HepG2 (cell line): Measurements from ENCODE around the gene GLCE. TPM values are rescaled to one million over a fixed set of nuclear protein-coding genes. Genes with fewer than 3 reads are reported as not detected.

Experiments used
- ATAC-seq: fragments of 200-7000 bp; cut with Tn5 transposase; 3 replicates; pipeline ENCODE4 v1.9.1; 2020; ENCODE audit warnings: mild to moderate bottlenecking, moderate library complexity
- BruUV-seq: library from RNA; stranded (reverse); fragments of 400-500 nt; replicated peaks from 2 replicates; lab custom pipeline; 2021; lab: Mats Ljungman, UMichigan
- CTCF ChIA-PET: fragments of 300-600 bp; formaldehyde crosslinking; extraction: SDS; loops from one replicate; lab custom pipeline; 2021; ENCODE audit warnings: low total read pairs, inconsistent platforms, low intra/inter-chr PET ratio; lab: Yijun Ruan, JAX
- POLR2A ChIA-PET: fragments of 350-600 bp; sonication (Branson Sonifier 250); formaldehyde crosslinking; loops from one replicate; lab custom pipeline; 2020; ENCODE audit warnings: antibody characterized with exemption, inconsistent platforms; lab: Yijun Ruan, JAX
- DNase-seq: peaks from one replicate; pipeline ENCODE4 v3.0.0-alpha.2; 2015; ENCODE audit warnings: low spot score
- FAIRE-seq: peaks from 3 replicates; lab custom pipeline; 2011; peaks lifted over from hg19 to GRCh38; lab: Jason Lieb, UNC
- H2AFZ ChIP-seq: one replicate; pipeline ENCODE4 v1.6.1; 2011; ENCODE audit warnings: low read length, inconsistent platforms
- H3K27ac ChIP-seq: fragments of 300-600 bp; 3 replicates; pipeline ENCODE4 v1.8.0; 2011; ENCODE audit warnings: mixed run types, mild to moderate bottlenecking, mixed read lengths, low read length, inconsistent platforms; ENCODE audit not compliant: insufficient read depth; ENCODE audit errors: extremely low read length
- H3K27me3 ChIP-seq, 2 experiments: fragments of 200-600 bp in 1 of 2; 2 replicates in 1 of 2; 3 replicates in 1 of 2; pipeline versions ENCODE4 v1.6.0 to v1.8.0; 2011; ENCODE audit warnings: low read length in 2 of 2, mild to moderate bottlenecking in 2 of 2, moderate library complexity in 2 of 2, inconsistent platforms in 1 of 2; ENCODE audit not compliant: insufficient read depth in 2 of 2, control insufficient read depth in 1 of 2
- H3K36me3 ChIP-seq, 2 experiments: fragments of 200-600 bp in 1 of 2; replicated peaks in 1 of 2; 2 replicates in 1 of 2; 3 replicates in 1 of 2; pipeline versions ENCODE4 v1.5.1 to v1.8.0; 2011; ENCODE audit warnings: low read length in 2 of 2, inconsistent platforms in 1 of 2; ENCODE audit not compliant: insufficient read depth in 2 of 2, control insufficient read depth in 1 of 2
- H3K4me1 ChIP-seq: 2 replicates; pipeline ENCODE4 v1.5.1; 2012; ENCODE audit warnings: low read length, inconsistent platforms; ENCODE audit not compliant: insufficient read depth
- H3K4me2 ChIP-seq: 2 replicates; pipeline ENCODE4 v1.6.0; 2011; ENCODE audit warnings: low read depth, low read length, inconsistent platforms
- H3K4me3 ChIP-seq, 3 experiments: fragments of 200-600 bp in 1 of 3; sonication (generic), shearing (Covaris generic) in 1 of 3; replicated peaks in 1 of 3; 2 replicates each; pipeline ENCODE4 v1.5.1; 2011 to 2016; ENCODE audit warnings: low read length in 3 of 3, inconsistent platforms in 2 of 3, low read depth in 2 of 3, mild to moderate bottlenecking in 2 of 3, control low read depth in 1 of 3, mixed read lengths in 1 of 3; ENCODE audit not compliant: insufficient read depth in 1 of 3
- H3K79me2 ChIP-seq: one replicate; pipeline ENCODE4 v1.6.1; 2011; ENCODE audit warnings: low read length, inconsistent platforms; ENCODE audit not compliant: insufficient read depth
- H3K9ac ChIP-seq: 2 replicates; pipeline ENCODE4 v1.6.0; 2011; ENCODE audit warnings: mild to moderate bottlenecking, low read depth, low read length, inconsistent platforms; ENCODE audit not compliant: insufficient read depth
- H3K9me3 ChIP-seq: 2 replicates; pipeline ENCODE4 v1.5.1; 2012; ENCODE audit warnings: mild to moderate bottlenecking, low read length
- H4K20me1 ChIP-seq: 2 replicates; pipeline ENCODE4 v1.6.0; 2011; ENCODE audit warnings: inconsistent platforms, mild to moderate bottlenecking, low read length, moderate library complexity; ENCODE audit not compliant: insufficient read depth
- ARHGAP35 ChIP-seq: sonication (generic); formaldehyde crosslinking; IDR thresholded peaks from 2 replicates; pipeline ENCODE4 v1.9.0; 2022; ENCODE audit warnings: mild to moderate bottlenecking, inconsistent platforms, moderate library complexity, missing genetic modification reagents, borderline replicate concordance
- EEA1 ChIP-seq: sonication (generic); formaldehyde crosslinking; IDR thresholded peaks from 2 replicates; pipeline ENCODE4 v1.5.1; 2020; ENCODE audit warnings: mild to moderate bottlenecking, missing genetic modification reagents, borderline replicate concordance
- ZBTB38 ChIP-seq: sonication (generic); formaldehyde crosslinking; IDR thresholded peaks from 2 replicates; pipeline ENCODE4 v1.5.1; 2020; ENCODE audit warnings: mild to moderate bottlenecking, missing genetic modification reagents
- ZMYM2 ChIP-seq: sonication (generic); formaldehyde crosslinking; IDR thresholded peaks from 2 replicates; pipeline ENCODE4 v1.8.0; 2022; ENCODE audit warnings: mild to moderate bottlenecking, missing genetic modification reagents
- ZMYM4 ChIP-seq: sonication (generic); formaldehyde crosslinking; IDR thresholded peaks from 2 replicates; pipeline ENCODE4 v1.8.1; 2023; ENCODE audit warnings: mild to moderate bottlenecking, missing genetic modification reagents
- ZNF354B ChIP-seq: sonication (generic); formaldehyde crosslinking; IDR thresholded peaks from 2 replicates; pipeline ENCODE4 v1.8.0; 2022; ENCODE audit warnings: mild to moderate bottlenecking, missing genetic modification reagents
- ZNF792 ChIP-seq: IDR thresholded peaks from 2 replicates; pipeline ENCODE4 v1.6.1; 2016
- WGBS: methylation state at CpG from one replicate; pipeline ENCODE4 v1.1.6; 2017; ENCODE audit warnings: low lambda C conversion rate; 5-methylcytosine and 5-hydroxymethylcytosine counted together
- in situ Hi-C: cut with HindIII; loops from 2 replicates; pipeline ENCODE4 v1.10.0; 2017; ENCODE audit warnings: low pct_unique_long_range_greater_than_20kb; ENCODE audit not compliant: extremely low pct_ligation_motif_present
- intact Hi-C: fragments of 100-400 bp; cut with micrococcal nuclease; formaldehyde crosslinking; loops from one replicate; pipeline ENCODE4 v1.10.0; 2022; ENCODE audit not compliant: unreplicated experiment
- polyA plus RNA-seq, 8 experiments: library from polyadenylated mRNA; depleted of rRNA in 3 of 8; stranded (reverse) in 7 of 8; unstranded in 1 of 8; fragments of >200 nt; fragmentation: Illumina TruSeq in 4 of 8; extraction: Trizol in 4 of 8; gene quantifications; 2 replicates each; pipeline versions ENCODE4 v1.2.1 to v1.2.3, GENCODE V29; 2011 to 2016; ENCODE audit warnings: low read depth in 4 of 8, missing spikeins in 1 of 8, mixed read lengths in 1 of 8; ENCODE audit not compliant: insufficient read depth in 1 of 8
- total RNA-seq, 5 experiments: library from RNA; depleted of rRNA; stranded (reverse); fragments of >200 nt; fragmentation: Illumina TruSeq; extraction: Trizol; gene quantifications; 2 replicates each; pipeline ENCODE4 v1.2.3, GENCODE V29; 2016; ENCODE audit warnings: low read depth in 1 of 5
- TF ChIP-seq, protein P1 (sequence below): sonication (generic); formaldehyde crosslinking; IDR thresholded peaks from 2 replicates; pipeline ENCODE4 v1.4.0; 2020; ENCODE audit warnings: mild to moderate bottlenecking, missing genetic modification reagents

The GLCE gene
- total and polyA plus RNA-seq, 2 of the 13 experiments (the other 11 are each of a cell fraction or from before 2014, with no cell fraction given) = 12.9 to 23.4 TPM

DNA sequence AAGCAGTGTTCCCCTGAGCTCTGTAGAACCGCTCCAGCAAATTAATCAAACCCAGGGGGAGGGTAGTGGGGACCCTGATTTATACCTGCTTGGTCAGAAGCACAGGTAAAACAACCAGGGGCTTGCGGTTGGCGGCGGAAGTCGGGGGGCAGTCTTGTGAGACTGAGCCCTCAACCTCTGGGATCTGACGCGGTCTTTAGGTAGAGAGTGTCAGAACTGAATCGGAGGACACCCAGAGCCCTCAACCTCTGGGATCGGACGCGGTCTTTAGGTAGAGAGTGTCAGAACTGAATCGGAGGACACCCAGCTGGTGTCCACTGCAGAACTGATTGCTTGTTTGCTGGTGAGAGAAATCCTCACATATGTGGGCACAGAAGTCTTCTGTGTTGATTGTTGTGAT is 125.4 kb downstream of the GLCE start (continued):
- TF ChIP-seq, protein P1, sequence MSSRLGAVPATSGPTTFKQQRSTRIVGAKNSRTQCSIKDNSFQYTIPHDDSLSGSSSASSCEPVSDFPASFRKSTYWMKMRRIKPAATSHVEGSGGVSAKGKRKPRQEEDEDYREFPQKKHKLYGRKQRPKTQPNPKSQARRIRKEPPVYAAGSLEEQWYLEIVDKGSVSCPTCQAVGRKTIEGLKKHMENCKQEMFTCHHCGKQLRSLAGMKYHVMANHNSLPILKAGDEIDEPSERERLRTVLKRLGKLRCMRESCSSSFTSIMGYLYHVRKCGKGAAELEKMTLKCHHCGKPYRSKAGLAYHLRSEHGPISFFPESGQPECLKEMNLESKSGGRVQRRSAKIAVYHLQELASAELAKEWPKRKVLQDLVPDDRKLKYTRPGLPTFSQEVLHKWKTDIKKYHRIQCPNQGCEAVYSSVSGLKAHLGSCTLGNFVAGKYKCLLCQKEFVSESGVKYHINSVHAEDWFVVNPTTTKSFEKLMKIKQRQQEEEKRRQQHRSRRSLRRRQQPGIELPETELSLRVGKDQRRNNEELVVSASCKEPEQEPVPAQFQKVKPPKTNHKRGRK (CRISPR knock-in tag) = no peak

GRCh38 chr15:69288011-69288410 is 127.6 kb downstream of the GLCE start:
- Histone ChIP-seq H3K9me3 (no peaks in the 10 kb centered on the region), H4K20me1 (no peaks in the 10 kb centered on the region), H3K27me3 (peaks cover 0 to 10% of the 10 kb centered on the region in 2 experiments; a peak in 2 of 5 replicates), H3K4me3 (no peak overlapping the region), H3K4me2 (no peak overlapping the region), H3K36me3 (no peaks in the 10 kb centered on the region)
- POLR2A ChIA-PET = no interaction called here
- BruUV-seq = no TSS peak
- in situ Hi-C loops = no loop called here
- no peak for ATAC-seq
- WGBS = 68% methylated on average over 7 of the region's 7 CpGs
- intact Hi-C loops = no loop called here
- TF ChIP-seq ZMYM2 (CRISPR knock-in tag) (no peak), EEA1 (no peak), ZNF354B (CRISPR knock-in tag) (no peak), ZMYM4 (no peak), ARHGAP35 (CRISPR knock-in tag) (no peak), ZNF792 (no peak), ZBTB38 (CRISPR knock-in tag) (no peak)
- TF ChIP-seq, all 625 proteins: peak for 0
- Histone ChIP-seq H3K9ac (no peak overlapping the region), H2AFZ (no peak overlapping the region), H3K79me2 (no peaks in the 10 kb centered on the region), H3K4me1 (peaks cover 21% of the 10 kb centered on the region), H3K27ac (no peak overlapping the region)
- DNase-seq = no peak
- CTCF ChIA-PET = no interaction called here
- FAIRE-seq = no peak
